ENCODE measurements around the gene ZNF212.

ZNF212 gene

GRCh38 chr7:149202831-149203231, 36.6 kb upstream of the ZNF212 start:
- H3K4me1 ChIP-seq (ENCODE audit: control insufficient read depth in 2 of 2, insufficient read depth in 2 of 2, low read length in 2 of 2): peaks cover 0 to 7% of the 10 kb centered on the region in 2 donors
- peaks cover 66 to 77% of the 10 kb centered on the region in 2 donors for H3K36me3 ChIP-seq (ENCODE audit: control insufficient read depth in 2 of 2, insufficient read depth in 2 of 2, low read length in 2 of 2)
- no peak overlapping the region for H3K27ac ChIP-seq (ENCODE audit: low read depth in 2 of 2, low read length in 2 of 2)
- no peak overlapping the region for H3K9ac ChIP-seq (ENCODE audit: low read depth in 1 of 2, low read length in 2 of 2)
- no peaks in the 10 kb centered on the region for H3K27me3 ChIP-seq (ENCODE audit: control insufficient read depth in 2 of 2, insufficient read depth in 2 of 2, low read length in 2 of 2)
- H3K9me3 ChIP-seq (ENCODE audit: control insufficient read depth in 2 of 2, low read length in 2 of 2): no peaks in the 10 kb centered on the region
- no peak overlapping the region for H3K4me3 ChIP-seq (ENCODE audit: low read length in 2 of 2)

GRCh38 chr7:149205690-149206381, 33.6 kb upstream of the ZNF212 start:
- no peaks in the 10 kb centered on the region for H3K9me3 ChIP-seq (ENCODE audit: control insufficient read depth in 2 of 2, low read length in 2 of 2)
- no peak overlapping the region for H3K27ac ChIP-seq (ENCODE audit: low read depth in 2 of 2, low read length in 2 of 2)
- peak overlapping the region in 1 of 2 donors; percentile 52 for H3K9ac ChIP-seq (ENCODE audit: low read depth in 1 of 2, low read length in 2 of 2)
- H3K4me3 ChIP-seq (ENCODE audit: low read length in 2 of 2): peak overlapping the region in 1 of 2 donors; percentile 4
- H3K27me3 ChIP-seq (ENCODE audit: control insufficient read depth in 2 of 2, insufficient read depth in 2 of 2, low read length in 2 of 2): no peaks in the 10 kb centered on the region
- H3K36me3 ChIP-seq (ENCODE audit: control insufficient read depth in 2 of 2, insufficient read depth in 2 of 2, low read length in 2 of 2): peaks cover 57 to 78% of the 10 kb centered on the region in 2 donors
- peaks cover 0 to 7% of the 10 kb centered on the region in 2 donors for H3K4me1 ChIP-seq (ENCODE audit: control insufficient read depth in 2 of 2, insufficient read depth in 2 of 2, low read length in 2 of 2)

GRCh38 chr7:149207324-149208035, 32.0 kb upstream of the ZNF212 start:
- Histone ChIP-seq H3K4me3 (ENCODE audit: low read length in 2 of 2) (no peak overlapping the region), H3K9ac (ENCODE audit: low read depth in 1 of 2, low read length in 2 of 2) (no peak overlapping the region), H3K36me3 (ENCODE audit: control insufficient read depth in 2 of 2, insufficient read depth in 2 of 2, low read length in 2 of 2) (peaks cover 59 to 83% of the 10 kb centered on the region in 2 donors), H3K27ac (ENCODE audit: low read depth in 2 of 2, low read length in 2 of 2) (no peak overlapping the region), H3K27me3 (ENCODE audit: control insufficient read depth in 2 of 2, insufficient read depth in 2 of 2, low read length in 2 of 2) (no peaks in the 10 kb centered on the region), H3K9me3 (ENCODE audit: control insufficient read depth in 2 of 2, low read length in 2 of 2) (no peaks in the 10 kb centered on the region), H3K4me1 (ENCODE audit: control insufficient read depth in 2 of 2, insufficient read depth in 2 of 2, low read length in 2 of 2) (peaks cover 0 to 7% of the 10 kb centered on the region in 2 donors)

- Histone ChIP-seq H3K9ac (ENCODE audit: low read depth in 1 of 2, low read length in 2 of 2) (no peak overlapping the region), H3K4me3 (ENCODE audit: low read length in 2 of 2) (no peak overlapping the region), H3K4me1 (ENCODE audit: control insufficient read depth in 2 of 2, insufficient read depth in 2 of 2, low read length in 2 of 2) (peaks cover 0 to 7% of the 10 kb centered on the region in 2 donors), H3K27ac (ENCODE audit: low read depth in 2 of 2, low read length in 2 of 2) (no peak overlapping the region), H3K9me3 (ENCODE audit: control insufficient read depth in 2 of 2, low read length in 2 of 2) (no peaks in the 10 kb centered on the region), H3K36me3 (ENCODE audit: control insufficient read depth in 2 of 2, insufficient read depth in 2 of 2, low read length in 2 of 2) (peaks cover 64 to 84% of the 10 kb centered on the region in 2 donors), H3K27me3 (ENCODE audit: control insufficient read depth in 2 of 2, insufficient read depth in 2 of 2, low read length in 2 of 2) (no peaks in the 10 kb centered on the region)
These were observed 29.8 kb upstream of the ZNF212 start for GRCh38 chr7:149209518-149210269.

GRCh38 chr7:149210551-149210950, 28.9 kb upstream of the ZNF212 start:
- Histone ChIP-seq H3K36me3 (ENCODE audit: control insufficient read depth in 2 of 2, insufficient read depth in 2 of 2, low read length in 2 of 2) (peaks cover 68 to 91% of the 10 kb centered on the region in 2 donors), H3K27me3 (ENCODE audit: control insufficient read depth in 2 of 2, insufficient read depth in 2 of 2, low read length in 2 of 2) (no peaks in the 10 kb centered on the region), H3K27ac (ENCODE audit: low read depth in 2 of 2, low read length in 2 of 2) (no peak overlapping the region)

GRCh38 chr7:149214020-149214720, 25.3 kb upstream of the ZNF212 start:
- no peaks in the 10 kb centered on the region for H3K4me1 ChIP-seq (ENCODE audit: control insufficient read depth in 2 of 2, insufficient read depth in 2 of 2, low read length in 2 of 2)
- H3K4me3 ChIP-seq (ENCODE audit: low read length in 2 of 2): no peak overlapping the region
- H3K36me3 ChIP-seq (ENCODE audit: control insufficient read depth in 2 of 2, insufficient read depth in 2 of 2, low read length in 2 of 2): peaks cover 71 to 93% of the 10 kb centered on the region in 2 donors
- H3K27me3 ChIP-seq (ENCODE audit: control insufficient read depth in 2 of 2, insufficient read depth in 2 of 2, low read length in 2 of 2): no peaks in the 10 kb centered on the region
- H3K9me3 ChIP-seq (ENCODE audit: control insufficient read depth in 2 of 2, low read length in 2 of 2): no peaks in the 10 kb centered on the region
- H3K27ac ChIP-seq (ENCODE audit: low read depth in 2 of 2, low read length in 2 of 2): no peak overlapping the region
- H3K9ac ChIP-seq (ENCODE audit: low read depth in 1 of 2, low read length in 2 of 2): no peak overlapping the region

More at GRCh38 chr7:149210551-149210950, 28.9 kb upstream of the ZNF212 start:
- Histone ChIP-seq H3K4me3 (ENCODE audit: low read length in 2 of 2) (no peak overlapping the region), H3K9ac (ENCODE audit: low read depth in 1 of 2, low read length in 2 of 2) (no peak overlapping the region), H3K9me3 (ENCODE audit: control insufficient read depth in 2 of 2, low read length in 2 of 2) (no peaks in the 10 kb centered on the region), H3K4me1 (ENCODE audit: control insufficient read depth in 2 of 2, insufficient read depth in 2 of 2, low read length in 2 of 2) (peaks cover 0 to 6% of the 10 kb centered on the region in 2 donors)

GRCh38 chr7:149216402-149216801, 23.0 kb upstream of the ZNF212 start:
- H3K4me3 ChIP-seq (ENCODE audit: low read length in 2 of 2): no peak overlapping the region
- H3K9me3 ChIP-seq (ENCODE audit: control insufficient read depth in 2 of 2, low read length in 2 of 2): no peaks in the 10 kb centered on the region
- no peak overlapping the region for H3K27ac ChIP-seq (ENCODE audit: low read depth in 2 of 2, low read length in 2 of 2)
- H3K27me3 ChIP-seq (ENCODE audit: control insufficient read depth in 2 of 2, insufficient read depth in 2 of 2, low read length in 2 of 2): no peaks in the 10 kb centered on the region
- H3K4me1 ChIP-seq (ENCODE audit: control insufficient read depth in 2 of 2, insufficient read depth in 2 of 2, low read length in 2 of 2): no peaks in the 10 kb centered on the region
- peaks cover 64 to 79% of the 10 kb centered on the region in 2 donors for H3K36me3 ChIP-seq (ENCODE audit: control insufficient read depth in 2 of 2, insufficient read depth in 2 of 2, low read length in 2 of 2)
- H3K9ac ChIP-seq (ENCODE audit: low read depth in 1 of 2, low read length in 2 of 2): no peak overlapping the region

- no peak overlapping the region for H3K27ac ChIP-seq (ENCODE audit: low read depth in 2 of 2, low read length in 2 of 2)
- no peak overlapping the region for H3K4me3 ChIP-seq (ENCODE audit: low read length in 2 of 2)
- no peaks in the 10 kb centered on the region for H3K9me3 ChIP-seq (ENCODE audit: control insufficient read depth in 2 of 2, low read length in 2 of 2)
- no peak overlapping the region for H3K9ac ChIP-seq (ENCODE audit: low read depth in 1 of 2, low read length in 2 of 2)
- H3K36me3 ChIP-seq (ENCODE audit: control insufficient read depth in 2 of 2, insufficient read depth in 2 of 2, low read length in 2 of 2): peaks cover 60 to 72% of the 10 kb centered on the region in 2 donors
- no peaks in the 10 kb centered on the region for H3K4me1 ChIP-seq (ENCODE audit: control insufficient read depth in 2 of 2, insufficient read depth in 2 of 2, low read length in 2 of 2)
- H3K27me3 ChIP-seq (ENCODE audit: control insufficient read depth in 2 of 2, insufficient read depth in 2 of 2, low read length in 2 of 2): no peaks in the 10 kb centered on the region
These were observed 21.9 kb upstream of the ZNF212 start for GRCh38 chr7:149217570-149217969.

- Histone ChIP-seq H3K27me3 (ENCODE audit: control insufficient read depth in 2 of 2, insufficient read depth in 2 of 2, low read length in 2 of 2) (no peaks in the 10 kb centered on the region), H3K36me3 (ENCODE audit: control insufficient read depth in 2 of 2, insufficient read depth in 2 of 2, low read length in 2 of 2) (peaks cover 54 to 63% of the 10 kb centered on the region in 2 donors), H3K27ac (ENCODE audit: low read depth in 2 of 2, low read length in 2 of 2) (no peak overlapping the region), H3K9me3 (ENCODE audit: control insufficient read depth in 2 of 2, low read length in 2 of 2) (no peaks in the 10 kb centered on the region), H3K4me3 (ENCODE audit: low read length in 2 of 2) (no peak overlapping the region), H3K9ac (ENCODE audit: low read depth in 1 of 2, low read length in 2 of 2) (no peak overlapping the region), H3K4me1 (ENCODE audit: control insufficient read depth in 2 of 2, insufficient read depth in 2 of 2, low read length in 2 of 2) (no peaks in the 10 kb centered on the region)
These were observed 20.7 kb upstream of the ZNF212 start for GRCh38 chr7:149218469-149219420.

Measured in mucosa of rectum (tissue), 2 donors.